ENCODE results near the gene AMN.
"Not testable (repeated sequence)": the region's sequence is repeated elsewhere in the genome, so short reads cannot be mapped to it uniquely, and the experiment has no call there.

DNA sequence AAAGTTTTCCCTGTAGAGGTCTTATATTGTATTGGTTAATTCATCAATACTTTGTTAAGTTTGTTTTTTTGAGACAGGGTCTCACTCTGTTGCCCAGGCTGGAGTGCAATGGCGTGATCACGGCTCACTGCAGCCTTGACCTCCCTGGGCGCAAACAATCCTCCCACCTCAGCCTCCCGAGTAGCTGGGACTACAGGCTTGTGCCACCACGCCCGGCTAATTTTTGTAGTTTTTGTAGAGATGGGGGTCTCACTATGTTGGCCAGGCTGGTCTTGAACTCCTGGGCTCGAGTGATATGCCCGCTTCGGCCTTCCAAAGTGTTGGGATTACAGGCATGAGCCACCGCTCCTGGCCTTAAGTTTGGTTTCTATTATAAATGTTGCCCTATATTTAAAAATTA is 4.4 kb downstream of the AMN start:
- TF ChIP-seq, protein P1, sequence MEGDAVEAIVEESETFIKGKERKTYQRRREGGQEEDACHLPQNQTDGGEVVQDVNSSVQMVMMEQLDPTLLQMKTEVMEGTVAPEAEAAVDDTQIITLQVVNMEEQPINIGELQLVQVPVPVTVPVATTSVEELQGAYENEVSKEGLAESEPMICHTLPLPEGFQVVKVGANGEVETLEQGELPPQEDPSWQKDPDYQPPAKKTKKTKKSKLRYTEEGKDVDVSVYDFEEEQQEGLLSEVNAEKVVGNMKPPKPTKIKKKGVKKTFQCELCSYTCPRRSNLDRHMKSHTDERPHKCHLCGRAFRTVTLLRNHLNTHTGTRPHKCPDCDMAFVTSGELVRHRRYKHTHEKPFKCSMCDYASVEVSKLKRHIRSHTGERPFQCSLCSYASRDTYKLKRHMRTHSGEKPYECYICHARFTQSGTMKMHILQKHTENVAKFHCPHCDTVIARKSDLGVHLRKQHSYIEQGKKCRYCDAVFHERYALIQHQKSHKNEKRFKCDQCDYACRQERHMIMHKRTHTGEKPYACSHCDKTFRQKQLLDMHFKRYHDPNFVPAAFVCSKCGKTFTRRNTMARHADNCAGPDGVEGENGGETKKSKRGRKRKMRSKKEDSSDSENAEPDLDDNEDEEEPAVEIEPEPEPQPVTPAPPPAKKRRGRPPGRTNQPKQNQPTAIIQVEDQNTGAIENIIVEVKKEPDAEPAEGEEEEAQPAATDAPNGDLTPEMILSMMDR (conservative IDR thresholded peaks at IDR 0.05; ENCODE audit: low read length), result not testable (repeated sequence)
- TF ChIP-seq EZH2phosphoT487 (IDR thresholded peaks at IDR 0.05; ENCODE audit: borderline replicate concordance, low read depth, low read length), result not testable (repeated sequence)
